ENCODE measurements around the gene OLFM1.
"Not testable (repeated sequence)": the region's sequence is repeated elsewhere in the genome, so short reads cannot be mapped to it uniquely, and the experiment has no call there.

OLFM1 gene

GRCh38 chr9:135062254-135062653 lies 25.2 kb upstream of the OLFM1 start:
- Histone ChIP-seq H3K4me1 (ENCODE audit: control insufficient read depth, insufficient read depth, low read length) (no peaks in the 10 kb centered on the region), H3K4me2 (ENCODE audit: low read length) (no peak overlapping the region), H3K27me3 (ENCODE audit: control insufficient read depth, insufficient read depth, low read length) (peaks cover 23% of the 10 kb centered on the region), H3K9ac (ENCODE audit: low read depth, low read length) (no peak overlapping the region), H3K4me3 (ENCODE audit: low read length) (no peak overlapping the region), H3K9me3 (replicated peaks; ENCODE audit: low read length) (no peaks in the 10 kb centered on the region), H3K36me3 (ENCODE audit: insufficient read depth, low read length) (no peaks in the 10 kb centered on the region)

- H3K4me2 ChIP-seq (ENCODE audit: low read length); H3K4me3 ChIP-seq (ENCODE audit: low read length); H3K36me3 ChIP-seq (ENCODE audit: insufficient read depth, low read length); H3K9me3 ChIP-seq (replicated peaks; ENCODE audit: low read length); H3K4me1 ChIP-seq (ENCODE audit: control insufficient read depth, insufficient read depth, low read length); H3K9ac ChIP-seq (ENCODE audit: low read depth, low read length): not testable (repeated sequence)
- H3K27me3 ChIP-seq (ENCODE audit: control insufficient read depth, insufficient read depth, low read length): peaks cover 27% of the 10 kb centered on the region
These were observed 24.0 kb upstream of the OLFM1 start for GRCh38 chr9:135063466-135063865.

GRCh38 chr9:135063888-135064287 lies 23.6 kb upstream of the OLFM1 start:
- peaks cover 25% of the 10 kb centered on the region for H3K27me3 ChIP-seq (ENCODE audit: control insufficient read depth, insufficient read depth, low read length)
- H3K9me3 ChIP-seq (replicated peaks; ENCODE audit: low read length); H3K4me3 ChIP-seq (ENCODE audit: low read length); H3K36me3 ChIP-seq (ENCODE audit: insufficient read depth, low read length); H3K4me2 ChIP-seq (ENCODE audit: low read length); H3K4me1 ChIP-seq (ENCODE audit: control insufficient read depth, insufficient read depth, low read length); H3K9ac ChIP-seq (ENCODE audit: low read depth, low read length): not testable (repeated sequence)

DNA sequence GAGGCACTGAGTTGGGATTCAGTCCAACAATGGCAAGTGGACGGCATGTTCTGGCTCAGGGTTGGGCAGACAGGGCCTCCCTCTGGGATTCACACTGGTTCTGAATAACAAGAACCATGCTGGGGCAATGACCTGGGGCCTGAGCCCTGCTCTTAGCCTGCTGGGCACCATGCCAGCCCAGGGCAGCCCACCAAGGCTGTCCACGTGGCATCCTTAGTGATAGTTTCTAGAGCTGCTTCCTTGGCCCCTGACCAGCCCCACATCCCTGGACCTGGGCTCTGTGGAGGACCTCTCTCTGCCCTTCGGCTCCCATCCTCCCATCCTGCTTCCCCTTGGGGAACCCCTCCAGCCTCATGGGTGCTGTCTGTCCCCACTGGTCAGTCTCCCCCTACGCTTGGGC lies 22.3 kb upstream of the OLFM1 start:
- no peaks in the 10 kb centered on the region for H3K9me3 ChIP-seq (replicated peaks; ENCODE audit: low read length)

DNA sequence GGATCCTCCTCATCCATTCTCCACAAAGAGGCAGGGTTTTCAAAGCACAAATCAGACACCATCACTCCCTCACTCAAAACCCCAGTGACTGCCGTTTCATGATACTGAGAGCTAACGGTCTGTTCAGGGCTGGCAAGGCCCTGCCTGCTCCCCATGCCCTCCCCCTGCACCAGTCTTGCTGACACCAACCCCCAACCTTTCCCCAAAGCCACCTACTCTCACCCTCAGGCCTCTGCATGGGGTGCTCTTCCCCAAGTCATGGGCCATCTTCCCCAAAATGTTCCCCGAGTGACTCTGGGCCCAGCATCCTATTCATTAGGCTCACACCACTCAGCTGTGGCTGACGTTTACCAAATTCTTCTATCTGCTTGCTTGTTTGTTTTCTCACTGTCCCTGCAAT lies 21.7 kb upstream of the OLFM1 start:
- no peaks in the 10 kb centered on the region for H3K4me1 ChIP-seq (ENCODE audit: control insufficient read depth, insufficient read depth, low read length)

More for the DNA sequence above, 22.3 kb upstream of the OLFM1 start:
- Histone ChIP-seq H3K36me3 (ENCODE audit: insufficient read depth, low read length) (no peaks in the 10 kb centered on the region), H3K4me2 (ENCODE audit: low read length) (no peak overlapping the region), H3K4me3 (ENCODE audit: low read length) (no peak overlapping the region), H3K4me1 (ENCODE audit: control insufficient read depth, insufficient read depth, low read length) (no peaks in the 10 kb centered on the region), H3K27me3 (ENCODE audit: control insufficient read depth, insufficient read depth, low read length) (peaks cover 31% of the 10 kb centered on the region), H3K9ac (ENCODE audit: low read depth, low read length) (no peak overlapping the region)

DNA sequence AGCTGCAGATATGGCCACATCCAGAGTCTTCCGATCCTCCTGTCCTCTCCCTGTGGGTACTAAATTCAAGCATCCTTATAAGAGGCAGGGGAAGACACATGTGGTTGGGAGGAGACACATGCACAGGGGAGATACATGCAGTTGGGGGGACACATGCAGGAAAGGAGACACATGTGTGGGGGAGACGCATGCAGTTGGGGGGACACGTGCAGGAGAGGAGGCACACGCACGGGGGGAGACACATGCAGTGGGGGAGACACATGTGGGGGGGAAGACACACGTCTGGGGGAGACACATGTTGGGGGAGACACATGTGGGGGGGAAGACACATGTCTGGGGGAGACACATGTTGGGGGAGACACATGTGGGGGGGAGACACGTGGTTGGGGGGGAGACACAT lies 21.2 kb upstream of the OLFM1 start:
- no peaks in the 10 kb centered on the region for H3K4me1 ChIP-seq (ENCODE audit: control insufficient read depth, insufficient read depth, low read length)
- no peak overlapping the region for H3K4me2 ChIP-seq (ENCODE audit: low read length)
- peaks cover 35% of the 10 kb centered on the region for H3K27me3 ChIP-seq (ENCODE audit: control insufficient read depth, insufficient read depth, low read length)
- no peaks in the 10 kb centered on the region for H3K36me3 ChIP-seq (ENCODE audit: insufficient read depth, low read length)
- H3K9me3 ChIP-seq (replicated peaks; ENCODE audit: low read length): no peaks in the 10 kb centered on the region
- H3K9ac ChIP-seq (ENCODE audit: low read depth, low read length): no peak overlapping the region
- H3K4me3 ChIP-seq (ENCODE audit: low read length): no peak overlapping the region

More for the DNA sequence above, 21.7 kb upstream of the OLFM1 start:
- no peaks in the 10 kb centered on the region for H3K36me3 ChIP-seq (ENCODE audit: insufficient read depth, low read length)
- H3K4me2 ChIP-seq (ENCODE audit: low read length): no peak overlapping the region
- no peak overlapping the region for H3K9ac ChIP-seq (ENCODE audit: low read depth, low read length)
- H3K9me3 ChIP-seq (replicated peaks; ENCODE audit: low read length): no peaks in the 10 kb centered on the region
- H3K4me3 ChIP-seq (ENCODE audit: low read length): no peak overlapping the region
- peaks cover 32% of the 10 kb centered on the region for H3K27me3 ChIP-seq (ENCODE audit: control insufficient read depth, insufficient read depth, low read length)

GRCh38 chr9:135067096-135067710 lies 20.3 kb upstream of the OLFM1 start:
- Histone ChIP-seq H3K4me3 (ENCODE audit: low read length) (no peak overlapping the region), H3K4me2 (ENCODE audit: low read length) (no peak overlapping the region), H3K4me1 (ENCODE audit: control insufficient read depth, insufficient read depth, low read length) (no peaks in the 10 kb centered on the region), H3K36me3 (ENCODE audit: insufficient read depth, low read length) (no peaks in the 10 kb centered on the region), H3K27me3 (ENCODE audit: control insufficient read depth, insufficient read depth, low read length) (peaks cover 34% of the 10 kb centered on the region), H3K9ac (ENCODE audit: low read depth, low read length) (no peak overlapping the region), H3K9me3 (replicated peaks; ENCODE audit: low read length) (no peaks in the 10 kb centered on the region)

DNA sequence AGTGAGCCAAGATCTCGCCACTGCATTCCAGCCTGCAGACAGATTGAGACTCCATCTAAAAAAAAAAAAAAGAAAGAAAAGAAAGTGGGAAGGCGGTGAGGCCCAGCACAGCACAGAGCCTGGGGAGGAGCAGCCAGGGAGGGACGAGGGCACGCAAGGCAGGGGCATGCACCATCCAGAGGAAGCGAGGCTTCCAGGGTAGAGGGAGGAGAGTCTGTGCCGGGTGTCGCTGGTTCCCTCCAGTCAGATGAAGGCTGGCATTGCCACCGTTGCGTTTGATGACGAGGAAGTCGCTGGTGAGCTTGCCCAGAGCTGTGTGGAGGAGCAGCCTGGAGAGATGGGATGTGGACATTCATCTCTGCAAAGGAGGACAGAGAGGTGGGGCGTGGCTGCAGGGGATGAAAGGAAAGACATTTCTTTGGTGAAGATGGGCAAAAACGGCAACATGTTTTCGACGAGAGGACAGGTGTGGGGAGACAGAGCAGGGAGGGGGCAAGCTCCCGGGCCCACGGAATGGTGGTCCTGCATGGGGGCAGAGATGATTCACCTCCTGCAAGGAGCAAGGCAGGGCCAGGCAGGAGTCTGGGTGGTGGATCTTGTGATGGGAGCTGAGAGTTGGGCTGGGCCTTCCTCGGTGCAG lies 18.6 kb upstream of the OLFM1 start:
- Histone ChIP-seq H3K9me3 (replicated peaks; ENCODE audit: low read length) (no peaks in the 10 kb centered on the region), H3K4me1 (ENCODE audit: control insufficient read depth, insufficient read depth, low read length) (no peaks in the 10 kb centered on the region), H3K4me2 (ENCODE audit: low read length) (no peak overlapping the region), H3K4me3 (ENCODE audit: low read length) (no peak overlapping the region), H3K36me3 (ENCODE audit: insufficient read depth, low read length) (no peaks in the 10 kb centered on the region), H3K27me3 (ENCODE audit: control insufficient read depth, insufficient read depth, low read length) (peaks cover 34% of the 10 kb centered on the region), H3K9ac (ENCODE audit: low read depth, low read length) (no peak overlapping the region)

DNA sequence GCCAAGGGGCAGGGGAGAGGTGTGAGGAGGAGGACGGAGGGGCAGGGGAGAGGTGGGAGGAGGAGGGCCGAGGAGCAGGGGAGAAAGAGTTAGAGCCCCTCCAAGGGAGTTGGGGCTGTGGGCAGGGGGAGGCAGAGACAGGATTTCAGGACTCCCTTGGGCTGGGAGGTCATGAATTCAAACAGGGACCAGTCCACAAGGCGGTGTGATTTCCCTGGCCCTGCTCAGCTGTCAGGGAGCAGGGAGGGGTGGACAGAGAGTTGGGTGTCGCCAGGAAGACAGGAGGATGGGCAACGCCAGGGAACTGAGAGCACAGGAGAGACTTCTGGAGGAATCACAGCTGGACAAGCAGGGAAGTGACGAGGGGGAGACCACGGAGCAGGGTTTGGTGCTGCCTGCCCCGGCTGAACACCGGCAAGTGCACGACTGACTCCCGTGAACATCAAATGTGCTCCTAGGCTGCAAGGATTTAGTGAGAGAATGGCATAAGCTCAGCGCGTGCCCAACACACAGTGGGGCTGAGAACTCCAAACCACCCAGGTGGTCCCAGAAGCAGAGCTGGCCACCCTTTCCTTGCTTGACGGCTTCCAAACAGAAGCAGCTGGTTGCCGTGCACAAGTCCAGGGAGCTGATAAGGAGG lies 17.8 kb upstream of the OLFM1 start:
- no peak overlapping the region for H3K9ac ChIP-seq (ENCODE audit: low read depth, low read length)
- H3K9me3 ChIP-seq (replicated peaks; ENCODE audit: low read length): no peaks in the 10 kb centered on the region
- H3K4me1 ChIP-seq (ENCODE audit: control insufficient read depth, insufficient read depth, low read length): no peaks in the 10 kb centered on the region

DNA sequence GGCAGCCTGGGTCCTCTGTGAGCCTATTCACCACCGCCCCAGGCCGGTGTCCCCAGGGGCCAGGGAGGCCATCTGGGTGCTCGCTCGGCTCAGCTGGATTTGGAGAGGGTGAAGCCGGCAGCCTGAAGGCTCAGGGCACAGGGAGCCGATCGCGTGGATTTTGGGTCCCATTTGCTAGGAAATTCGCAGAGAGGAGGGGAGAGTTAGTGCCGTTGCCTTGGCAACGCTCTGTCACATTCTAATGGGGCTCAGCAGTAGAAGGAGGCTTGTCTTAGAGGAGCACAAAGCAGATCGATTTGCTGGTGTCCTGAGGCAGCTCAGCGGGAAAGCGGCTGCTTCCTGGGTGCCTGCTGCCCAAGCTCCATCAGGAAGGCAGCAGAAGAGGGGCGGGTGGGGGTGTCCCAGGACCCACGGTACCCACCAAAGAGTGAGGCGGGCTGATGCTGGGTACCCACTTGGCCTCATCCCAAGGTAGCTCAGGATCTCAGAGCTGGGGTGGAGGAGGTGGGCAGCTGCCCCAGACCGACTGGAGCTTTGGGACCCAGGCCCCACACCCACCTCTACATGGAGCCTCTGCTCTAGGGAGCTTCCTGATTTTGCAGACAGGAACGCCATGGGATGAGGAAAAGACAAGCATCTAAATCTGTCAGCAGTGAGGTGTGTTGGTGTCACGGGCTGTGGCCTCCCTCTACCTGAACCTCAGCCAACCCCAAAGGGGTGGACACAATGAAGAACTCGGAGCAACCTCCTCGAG lies 17.1 kb upstream of the OLFM1 start:
- Histone ChIP-seq H3K9me3 (replicated peaks; ENCODE audit: low read length) (no peaks in the 10 kb centered on the region), H3K9ac (ENCODE audit: low read depth, low read length) (no peak overlapping the region), H3K4me2 (ENCODE audit: low read length) (no peak overlapping the region), H3K36me3 (ENCODE audit: insufficient read depth, low read length) (no peaks in the 10 kb centered on the region), H3K4me3 (ENCODE audit: low read length) (no peak overlapping the region), H3K27me3 (ENCODE audit: control insufficient read depth, insufficient read depth, low read length) (peaks cover 34% of the 10 kb centered on the region), H3K4me1 (ENCODE audit: control insufficient read depth, insufficient read depth, low read length) (no peaks in the 10 kb centered on the region)

More for the DNA sequence above, 17.8 kb upstream of the OLFM1 start:
- Histone ChIP-seq H3K36me3 (ENCODE audit: insufficient read depth, low read length) (no peaks in the 10 kb centered on the region), H3K4me2 (ENCODE audit: low read length) (no peak overlapping the region), H3K4me3 (ENCODE audit: low read length) (no peak overlapping the region), H3K27me3 (ENCODE audit: control insufficient read depth, insufficient read depth, low read length) (peaks cover 34% of the 10 kb centered on the region)

DNA sequence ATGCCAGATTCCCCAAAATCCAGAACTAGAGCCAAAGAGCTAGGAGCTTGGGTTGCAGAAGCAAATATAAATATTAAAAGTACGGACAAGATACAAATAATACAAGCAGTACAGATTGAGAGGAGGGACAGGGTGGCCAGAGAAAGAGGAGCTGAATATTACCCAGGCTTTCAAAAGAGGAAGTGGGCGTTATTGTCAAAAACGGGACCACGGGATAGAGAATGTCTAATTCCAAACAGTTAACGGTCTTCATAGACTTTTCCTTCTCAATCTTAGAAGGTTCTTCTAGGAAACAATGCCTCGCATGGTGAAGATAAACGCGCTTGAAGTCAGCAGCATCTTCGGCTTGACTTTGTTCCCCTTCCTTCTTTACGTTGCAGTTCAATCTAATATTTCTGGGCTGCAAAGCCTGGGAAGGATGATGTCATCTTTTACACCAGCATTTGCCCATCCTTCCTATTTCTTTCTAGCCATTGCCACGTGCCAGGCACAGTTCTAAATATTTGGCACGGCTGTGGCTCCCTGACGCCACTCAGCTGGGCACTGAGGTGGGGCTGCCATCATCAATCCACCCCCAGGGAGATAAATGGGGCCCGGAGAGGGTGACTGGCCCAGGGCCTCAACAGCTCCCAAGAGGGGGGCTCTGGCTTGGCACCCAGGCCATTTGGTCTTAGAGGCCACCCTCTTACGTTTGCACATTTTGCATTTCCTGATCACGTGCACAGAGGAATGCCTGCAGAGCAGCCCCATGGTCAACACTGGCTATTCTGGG lies 16.3 kb upstream of the OLFM1 start:
- Histone ChIP-seq H3K27me3 (ENCODE audit: control insufficient read depth, insufficient read depth, low read length) (peaks cover 36% of the 10 kb centered on the region), H3K36me3 (ENCODE audit: insufficient read depth, low read length) (no peaks in the 10 kb centered on the region), H3K9ac (ENCODE audit: low read depth, low read length) (no peak overlapping the region), H3K4me3 (ENCODE audit: low read length) (no peak overlapping the region), H3K4me1 (ENCODE audit: control insufficient read depth, insufficient read depth, low read length) (no peaks in the 10 kb centered on the region), H3K4me2 (ENCODE audit: low read length) (no peak overlapping the region), H3K9me3 (replicated peaks; ENCODE audit: low read length) (no peaks in the 10 kb centered on the region)
